Subcutaneous abdominal adipose tissue (tissue), 5 donors: Measurements from ENCODE around the gene OBI1.
"Not testable (repeated sequence)": the region's sequence is repeated elsewhere in the genome, so short reads cannot be mapped to it uniquely, and the experiment has no call there.

Source experiments
- H3K27ac ChIP-seq: one replicate; pipeline ENCODE4 v1.7.0; 2013; ENCODE audit warnings: low read depth, mild to moderate bottlenecking, inconsistent platforms, low read length, moderate library complexity
- H3K27me3 ChIP-seq, 5 donors: one replicate each; pipeline ENCODE4 v1.7.0; 2013; ENCODE audit warnings: low read length in 5 of 5, inconsistent platforms in 1 of 5; ENCODE audit not compliant: control insufficient read depth in 5 of 5, insufficient read depth in 4 of 5
- H3K36me3 ChIP-seq, 5 donors: one replicate each; pipeline ENCODE4 v1.7.0; 2013; ENCODE audit warnings: low read length in 5 of 5; ENCODE audit not compliant: control insufficient read depth in 5 of 5, insufficient read depth in 5 of 5
- H3K4me1 ChIP-seq, 5 donors: one replicate each; pipeline ENCODE4 v1.7.0; 2013; ENCODE audit warnings: low read length in 5 of 5, mild to moderate bottlenecking in 3 of 5, moderate library complexity in 1 of 5; ENCODE audit not compliant: control insufficient read depth in 5 of 5, insufficient read depth in 5 of 5
- H3K4me3 ChIP-seq, 5 donors: one replicate each; pipeline ENCODE4 v1.7.0; 2013; ENCODE audit warnings: low read length in 5 of 5, low read depth in 1 of 5
- H3K9ac ChIP-seq, 5 donors: one replicate each; pipeline ENCODE4 v1.7.0; 2013; ENCODE audit warnings: low read length in 5 of 5, mild to moderate bottlenecking in 4 of 5, moderate library complexity in 3 of 5
- H3K9me3 ChIP-seq, 5 donors: one replicate each; pipeline ENCODE4 v1.7.0; 2013; ENCODE audit warnings: low read length in 5 of 5; ENCODE audit not compliant: control insufficient read depth in 5 of 5
- donor health status: healthy.
- donor health status: healthy.
- donor health status: healthy.
- donor health status: healthy.
- donor health status: healthy.

Gene OBI1

GRCh38 chr13:78649997-78650716 is 8.8 kb downstream of the OBI1 start:
- Histone ChIP-seq H3K4me1 (peaks cover 0 to 34% (median 11%) of the 10 kb centered on the region in 5 donors), H3K9me3 (no peaks in the 10 kb centered on the region), H3K9ac (no peak overlapping the region), H3K27me3 (no peaks in the 10 kb centered on the region), H3K4me3 (no peak overlapping the region), H3K36me3 (no peaks in the 10 kb centered on the region), H3K27ac (no peak overlapping the region)

DNA sequence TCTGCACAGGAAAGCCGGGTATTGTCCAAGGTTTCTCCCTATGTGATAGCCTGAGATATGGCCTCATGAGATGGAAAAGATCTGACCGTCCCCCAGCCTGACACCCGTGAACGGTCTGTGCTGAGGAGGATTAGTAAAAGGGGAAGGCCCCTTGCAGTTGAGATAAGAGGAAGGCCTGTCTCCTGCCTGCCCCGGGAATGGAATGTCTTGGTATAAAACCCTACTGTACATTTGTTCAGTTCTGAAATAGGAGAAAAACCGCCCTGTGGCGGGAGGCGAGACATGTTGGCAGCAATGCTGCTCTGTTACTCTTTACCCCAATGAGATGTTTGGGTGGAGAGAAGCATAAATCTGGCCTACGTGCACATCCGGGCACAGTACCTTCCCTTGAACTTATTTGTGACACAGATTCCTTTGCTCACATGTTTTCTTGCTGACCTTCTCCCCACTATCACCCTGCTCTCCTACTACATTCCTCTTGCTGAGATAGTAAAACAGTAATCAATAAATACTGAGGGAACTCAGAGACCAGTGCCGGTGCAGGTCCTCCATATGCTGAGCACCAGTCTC is 11.8 kb downstream of the OBI1 start:
- H3K4me3 ChIP-seq, H3K36me3 ChIP-seq, H3K27ac ChIP-seq, H3K27me3 ChIP-seq, H3K9me3 ChIP-seq, H3K9ac ChIP-seq: not testable (repeated sequence)
- peaks cover 0 to 24% (median 7%) of the 10 kb centered on the region in 5 donors for H3K4me1 ChIP-seq

GRCh38 chr13:78638216-78638615 is 20.7 kb downstream of the OBI1 start:
- H3K4me3 ChIP-seq, result no peak overlapping the region
- no peak overlapping the region for H3K27ac ChIP-seq
- H3K27me3 ChIP-seq, result no peaks in the 10 kb centered on the region
- no peaks in the 10 kb centered on the region for H3K4me1 ChIP-seq
- H3K9me3 ChIP-seq, result no peaks in the 10 kb centered on the region
- H3K9ac ChIP-seq, result no peak overlapping the region
- H3K36me3 ChIP-seq, result peaks cover 20 to 55% (median 42%) of the 10 kb centered on the region in 5 donors

DNA sequence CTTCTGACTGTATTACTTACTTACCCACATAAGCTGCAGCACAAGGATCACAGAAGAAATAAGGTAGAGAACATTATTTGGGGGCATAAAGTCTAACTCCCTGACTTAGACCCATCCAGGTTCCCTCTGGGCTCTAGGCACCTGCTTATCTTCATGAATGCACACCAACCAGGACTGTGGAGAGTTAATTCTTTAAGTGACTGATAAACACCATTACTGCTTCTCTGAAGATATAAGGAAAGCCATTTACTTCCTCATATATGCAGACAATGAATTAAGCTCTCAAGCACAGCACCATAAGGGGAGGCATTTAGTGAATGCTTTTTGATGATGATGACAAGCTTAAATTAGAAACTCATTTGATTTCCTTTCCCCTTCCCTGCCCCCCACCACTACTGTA is 22.5 kb downstream of the OBI1 start:
- no peaks in the 10 kb centered on the region for H3K4me1 ChIP-seq
- H3K9me3 ChIP-seq, result no peaks in the 10 kb centered on the region
- H3K9ac ChIP-seq, result no peak overlapping the region
- peaks cover 22 to 70% (median 54%) of the 10 kb centered on the region in 5 donors for H3K36me3 ChIP-seq
- H3K27ac ChIP-seq, result no peak overlapping the region
- H3K4me3 ChIP-seq, result no peak overlapping the region
- H3K27me3 ChIP-seq, result no peaks in the 10 kb centered on the region

GRCh38 chr13:78632996-78633395 is 26.0 kb downstream of the OBI1 start:
- Histone ChIP-seq H3K9me3 (no peaks in the 10 kb centered on the region), H3K27me3 (no peaks in the 10 kb centered on the region), H3K36me3 (peaks cover 21 to 73% (median 41%) of the 10 kb centered on the region in 5 donors), H3K4me3 (no peak overlapping the region), H3K9ac (no peak overlapping the region), H3K4me1 (no peaks in the 10 kb centered on the region), H3K27ac (no peak overlapping the region)

DNA sequence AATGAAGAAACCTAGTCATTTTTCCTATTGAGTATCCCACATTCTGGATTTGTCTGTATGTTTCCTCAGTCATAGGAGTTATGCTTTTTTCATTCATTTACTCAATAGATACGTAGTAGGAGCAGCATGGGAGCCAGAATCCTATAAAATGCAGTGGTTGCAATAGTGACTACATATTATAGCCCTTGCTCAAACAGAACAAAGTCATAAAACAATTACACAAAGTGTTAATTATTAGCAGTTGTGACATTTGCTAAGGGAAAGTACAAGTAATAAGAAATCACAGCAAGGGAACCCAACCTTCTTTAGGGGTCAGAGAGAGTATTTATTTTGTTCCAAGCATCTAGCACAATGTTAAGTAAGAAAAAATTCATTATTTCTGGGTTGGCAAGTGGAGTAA is 27.9 kb downstream of the OBI1 start:
- Histone ChIP-seq H3K9me3 (no peaks in the 10 kb centered on the region), H3K27me3 (no peaks in the 10 kb centered on the region), H3K9ac (no peak overlapping the region), H3K4me1 (no peaks in the 10 kb centered on the region), H3K4me3 (no peak overlapping the region), H3K27ac (no peak overlapping the region), H3K36me3 (peaks cover 16 to 62% (median 31%) of the 10 kb centered on the region in 5 donors)

DNA sequence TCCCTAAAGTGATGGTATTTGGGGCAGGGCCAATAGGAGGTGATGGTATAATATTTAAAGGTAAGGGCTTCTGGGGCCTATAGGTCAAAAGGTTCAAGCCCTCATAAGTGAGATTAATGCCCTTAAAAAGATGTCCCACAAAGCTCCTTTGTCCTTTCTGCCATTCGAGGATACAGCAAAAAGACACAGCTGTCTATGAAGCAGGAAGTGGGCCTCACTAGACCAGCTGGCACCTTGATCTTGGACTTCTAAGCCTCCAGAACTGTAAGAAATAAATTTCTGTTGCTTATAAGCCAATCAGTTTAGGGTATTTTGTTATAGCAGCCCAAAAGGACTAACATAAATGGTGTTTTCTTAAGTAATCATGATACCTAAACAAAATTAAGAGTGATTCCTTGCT is 28.4 kb downstream of the OBI1 start:
- H3K36me3 ChIP-seq, result peaks cover 19 to 62% (median 31%) of the 10 kb centered on the region in 5 donors
- H3K4me3 ChIP-seq, result no peak overlapping the region
- no peaks in the 10 kb centered on the region for H3K27me3 ChIP-seq
- no peak overlapping the region for H3K9ac ChIP-seq
- no peak overlapping the region for H3K27ac ChIP-seq
- H3K4me1 ChIP-seq, result no peaks in the 10 kb centered on the region
- no peaks in the 10 kb centered on the region for H3K9me3 ChIP-seq

DNA sequence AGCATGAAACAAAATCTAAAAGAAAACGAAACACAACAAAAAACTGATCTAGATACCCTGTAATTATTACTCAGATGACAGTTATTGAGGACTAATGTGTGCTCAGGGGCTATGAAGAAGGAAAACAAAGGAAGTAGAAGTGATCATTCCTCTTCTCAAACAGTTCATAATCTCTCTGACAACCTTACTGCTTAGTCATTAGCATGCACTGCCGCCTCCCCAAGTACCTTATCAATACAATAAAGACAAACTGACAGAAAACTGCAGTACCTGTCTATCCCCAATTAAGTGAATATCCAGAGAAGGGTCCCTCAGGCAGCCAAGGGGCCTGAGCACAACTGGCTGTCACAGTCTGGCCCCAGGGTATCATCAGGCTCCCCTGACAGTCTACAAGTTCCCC is 33.6 kb downstream of the OBI1 start:
- Histone ChIP-seq H3K4me1 (no peaks in the 10 kb centered on the region), H3K27me3 (no peaks in the 10 kb centered on the region), H3K9me3 (no peaks in the 10 kb centered on the region), H3K4me3 (no peak overlapping the region), H3K27ac (no peak overlapping the region), H3K9ac (no peak overlapping the region), H3K36me3 (peaks cover 5 to 28% (median 14%) of the 10 kb centered on the region in 5 donors)

DNA sequence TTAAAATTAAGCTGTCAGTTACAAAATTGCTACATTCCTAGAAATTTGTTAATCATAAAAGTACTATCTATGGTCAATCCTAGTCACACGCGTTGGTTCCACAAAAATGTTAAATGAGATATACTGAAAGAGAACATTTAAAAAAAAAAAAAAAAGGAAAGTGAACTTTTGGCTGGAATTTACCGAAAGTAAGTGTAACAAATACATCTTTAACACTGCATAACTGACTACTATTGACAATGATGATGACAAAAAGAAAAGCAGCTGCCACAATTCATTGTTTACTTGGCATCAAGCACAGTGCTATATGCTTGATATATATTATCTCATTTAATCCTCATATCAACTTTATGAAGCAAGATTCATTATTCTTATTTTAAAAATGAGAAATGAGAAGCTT is 35.8 kb downstream of the OBI1 start:
- Histone ChIP-seq H3K27ac (no peak overlapping the region), H3K27me3 (no peaks in the 10 kb centered on the region), H3K4me3 (no peak overlapping the region), H3K9me3 (no peaks in the 10 kb centered on the region), H3K9ac (no peak overlapping the region), H3K4me1 (no peaks in the 10 kb centered on the region), H3K36me3 (peaks cover 3 to 16% (median 9%) of the 10 kb centered on the region in 5 donors)

- H3K27me3 ChIP-seq, result no peaks in the 10 kb centered on the region
- H3K4me3 ChIP-seq, result no peak overlapping the region
- H3K9ac ChIP-seq, result no peak overlapping the region
- no peaks in the 10 kb centered on the region for H3K9me3 ChIP-seq
- H3K36me3 ChIP-seq, result peaks cover 14 to 22% (median 16%) of the 10 kb centered on the region in 5 donors
- no peaks in the 10 kb centered on the region for H3K4me1 ChIP-seq
- no peak overlapping the region for H3K27ac ChIP-seq
These were observed 38.0 kb downstream of the OBI1 start for GRCh38 chr13:78620936-78621470.
